ENCODE measurements around the gene DCHS1. TPM values are rescaled to one million over a fixed set of nuclear protein-coding genes. Genes with fewer than 3 reads are reported as not detected.

DCHS1 gene
- total RNA-seq, 6 experiments from 2014 or later, result 1.8 to 9.2 (median 4.1) TPM

- H3K4me3 ChIP-seq, result peak overlapping the region in 2 of 3 donors; percentile 12 to 80
- intact Hi-C loops (cut with DNase I), result no loop called here
Observed at GRCh38 chr11:6617315-6617781, 38.3 kb downstream of the DCHS1 start.

GRCh38 chr11:6616596-6617250 lies 38.9 kb downstream of the DCHS1 start:
- Histone ChIP-seq H3K27me3 (no peaks in the 10 kb centered on the region), H3K4me1 (peaks cover 0 to 13% (median 2%) of the 10 kb centered on the region in 4 donors), H3K9me3 (no peaks in the 10 kb centered on the region), H3K4me3 (no peak overlapping the region), H3K36me3 (peaks cover 0 to 18% (median 3%) of the 10 kb centered on the region in 4 donors), H3K27ac (no peak overlapping the region)
- 100% methylated on average over 3 of the region's 14 CpGs for WGBS (ENCODE audit: insufficient coverage, low coverage, low lambda C conversion rate, missing lambda C conversion rate)
- DNase-seq (no peak), ATAC-seq (no peak)
- TF ChIP-seq CTCF (IDR thresholded peaks at IDR 0.05) (no peak), POLR2A (IDR thresholded peaks at IDR 0.05) (no peak)
- intact Hi-C loops (cut with DNase I), result no loop called here

More at GRCh38 chr11:6617315-6617781, 38.3 kb downstream of the DCHS1 start:
- no peak for DNase-seq
- TF ChIP-seq CTCF (IDR thresholded peaks at IDR 0.05), result no peak
- TF ChIP-seq POLR2A (IDR thresholded peaks at IDR 0.05), result no peak
- H3K36me3 ChIP-seq, result peaks cover 0 to 18% (median 3%) of the 10 kb centered on the region in 4 donors
- ATAC-seq, result no peak
- no peaks in the 10 kb centered on the region for H3K9me3 ChIP-seq
- H3K4me1 ChIP-seq, result peaks cover 0 to 13% (median 2%) of the 10 kb centered on the region in 4 donors
- no peaks in the 10 kb centered on the region for H3K27me3 ChIP-seq
- 52% methylated on average over 5 of the region's 5 CpGs for WGBS (ENCODE audit: insufficient coverage, low coverage, low lambda C conversion rate, missing lambda C conversion rate)
- H3K27ac ChIP-seq, result peak overlapping the region in 2 of 3 donors; percentile 93 to 97

- peaks cover 0 to 15% (median 2%) of the 10 kb centered on the region in 4 donors for H3K4me1 ChIP-seq
- no peak overlapping the region for H3K27ac ChIP-seq
- H3K36me3 ChIP-seq, result peaks cover 0 to 18% (median 3%) of the 10 kb centered on the region in 4 donors
- no peaks in the 10 kb centered on the region for H3K9me3 ChIP-seq
- no peak for ATAC-seq
- TF ChIP-seq CTCF (IDR thresholded peaks at IDR 0.05) (no peak), POLR2A (IDR thresholded peaks at IDR 0.05) (no peak)
- 90% methylated on average over 2 of the region's 9 CpGs for WGBS (ENCODE audit: insufficient coverage, low coverage, low lambda C conversion rate, missing lambda C conversion rate)
- no peak for DNase-seq
- H3K4me3 ChIP-seq, result no peak overlapping the region
- H3K27me3 ChIP-seq, result no peaks in the 10 kb centered on the region
- intact Hi-C loops (cut with DNase I), result no loop called here
Observed at GRCh38 chr11:6615882-6616585, 39.6 kb downstream of the DCHS1 start.

- peaks cover under 1 to 25% (median 9%) of the 10 kb centered on the region in 4 donors for H3K36me3 ChIP-seq
- intact Hi-C loops (cut with DNase I), result no loop called here
Observed at GRCh38 chr11:6615046-6615445, 40.6 kb downstream of the DCHS1 start.

More at GRCh38 chr11:6615046-6615445, 40.6 kb downstream of the DCHS1 start:
- Histone ChIP-seq H3K27me3 (no peaks in the 10 kb centered on the region), H3K27ac (no peak overlapping the region), H3K4me3 (no peak overlapping the region), H3K9me3 (no peaks in the 10 kb centered on the region), H3K4me1 (peaks cover 0 to 17% (median 2%) of the 10 kb centered on the region in 4 donors)
- ATAC-seq, result no peak
- TF ChIP-seq CTCF (IDR thresholded peaks at IDR 0.05) (no peak), POLR2A (IDR thresholded peaks at IDR 0.05) (no peak)
- no peak for DNase-seq
- WGBS (ENCODE audit: insufficient coverage, low coverage, low lambda C conversion rate, missing lambda C conversion rate), result 85% methylated on average over 2 of the region's 5 CpGs
